SW480 (cell line): ENCODE results near the gene RBP3.
"Not testable (repeated sequence)": the region's sequence is repeated elsewhere in the genome, so short reads cannot be mapped to it uniquely, and the experiment has no call there.

Experiments used
- DNase-seq: peaks from one replicate; pipeline ENCODE4 v3.0.0-alpha.2; 2016; ENCODE audit warnings: low spot score

The RBP3 gene

DNA sequence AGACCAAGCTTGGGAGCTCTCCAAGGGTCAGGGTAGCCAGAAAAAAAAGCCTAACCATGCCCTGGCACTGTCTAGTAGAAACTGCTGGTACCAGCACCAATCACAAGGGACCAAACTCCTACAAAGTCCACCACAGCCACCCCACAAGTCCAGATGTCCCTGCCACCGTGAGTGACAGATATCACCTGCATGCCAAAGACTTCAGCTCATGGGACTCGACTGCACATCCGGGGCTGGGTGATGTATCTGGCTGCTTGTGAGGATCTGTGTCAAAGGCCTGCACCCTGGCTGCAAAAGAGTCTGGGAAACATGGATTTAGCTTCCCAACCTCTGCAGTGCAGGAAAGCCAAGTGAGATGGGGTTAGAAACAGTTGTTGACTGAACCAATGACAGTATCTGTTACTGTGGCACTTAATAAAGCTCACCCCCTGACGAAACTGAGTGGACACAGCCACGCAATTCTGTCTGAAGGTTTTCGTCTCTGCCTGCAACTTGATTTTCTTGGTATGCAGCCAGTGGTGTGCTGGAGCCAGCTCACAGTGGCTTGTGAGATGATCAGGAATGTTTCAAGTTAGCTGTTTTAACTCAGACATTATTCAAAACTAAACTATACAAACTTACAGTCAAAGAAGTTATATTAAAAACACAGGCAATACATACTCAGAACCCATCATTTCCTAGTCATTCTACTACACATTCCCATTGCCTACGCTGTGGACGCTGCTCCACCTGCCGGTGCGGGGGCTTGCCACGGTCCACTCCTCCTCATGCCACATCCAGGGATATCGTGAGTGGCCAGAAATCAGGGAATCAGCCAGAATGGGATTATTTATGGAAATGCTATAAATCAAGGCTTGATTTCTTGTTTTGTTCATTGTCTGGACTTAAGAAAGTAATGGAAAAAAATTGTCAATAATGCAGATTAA is 26.7 kb downstream of the RBP3 start:
- no peak for DNase-seq

DNA sequence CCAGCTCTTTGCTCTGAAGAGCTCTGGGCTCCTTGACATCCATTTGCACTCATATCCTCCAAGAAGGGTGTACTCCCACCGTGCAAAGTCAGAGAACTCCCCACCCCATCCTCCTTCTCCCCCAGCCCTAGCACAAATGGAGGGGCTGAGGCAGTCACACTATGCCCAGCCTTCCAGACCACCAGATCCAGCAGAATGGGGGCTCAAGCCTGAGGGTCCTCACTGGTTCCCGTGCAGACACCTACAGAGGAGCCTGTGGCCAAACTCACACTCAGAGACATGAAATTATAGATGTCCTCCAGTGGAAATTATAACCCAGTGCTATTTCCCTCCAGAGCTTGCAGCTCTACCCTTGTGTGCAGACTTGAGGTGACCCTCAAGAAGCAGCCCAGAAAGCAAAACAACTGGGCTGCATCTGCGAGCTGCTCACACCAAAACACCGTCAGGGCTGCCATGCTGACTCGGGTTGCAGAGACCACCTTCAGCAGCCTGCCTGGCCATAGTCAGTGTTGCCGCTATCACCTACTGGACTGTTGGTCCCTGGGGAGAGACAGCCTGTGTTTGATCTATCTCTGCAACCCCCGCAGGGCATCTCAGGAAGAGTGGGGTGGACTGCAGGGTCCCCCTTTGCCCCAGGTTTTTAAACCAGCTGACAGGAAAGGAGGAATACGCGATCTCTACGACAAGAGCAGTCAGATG is 28.5 kb downstream of the RBP3 start:
- no peak for DNase-seq

- no peak for DNase-seq
Measured at GRCh38 chr10:47378183-47378510, 30.0 kb downstream of the RBP3 start.

GRCh38 chr10:47378606-47379444 is 30.7 kb downstream of the RBP3 start:
- no peak for DNase-seq

DNA sequence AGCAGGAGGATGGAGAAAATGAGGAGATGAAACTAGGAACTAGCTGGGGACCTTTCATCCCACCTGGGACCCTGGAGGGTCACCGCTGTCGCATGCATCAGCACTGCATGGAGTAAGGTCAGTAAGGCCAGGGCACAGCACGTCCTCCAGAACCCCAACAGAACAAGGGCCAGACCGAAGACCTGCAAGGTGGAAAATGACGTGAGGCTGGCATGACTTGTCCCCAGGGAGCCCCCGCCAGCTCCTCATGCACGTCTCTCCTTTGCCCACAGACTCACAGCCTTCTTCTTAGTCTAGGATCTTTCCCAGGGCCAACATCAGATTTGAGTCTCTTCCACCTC is 31.3 kb downstream of the RBP3 start:
- no peak for DNase-seq

- DNase-seq = no peak
Measured at GRCh38 chr10:47379901-47380300, 31.7 kb downstream of the RBP3 start.

DNA sequence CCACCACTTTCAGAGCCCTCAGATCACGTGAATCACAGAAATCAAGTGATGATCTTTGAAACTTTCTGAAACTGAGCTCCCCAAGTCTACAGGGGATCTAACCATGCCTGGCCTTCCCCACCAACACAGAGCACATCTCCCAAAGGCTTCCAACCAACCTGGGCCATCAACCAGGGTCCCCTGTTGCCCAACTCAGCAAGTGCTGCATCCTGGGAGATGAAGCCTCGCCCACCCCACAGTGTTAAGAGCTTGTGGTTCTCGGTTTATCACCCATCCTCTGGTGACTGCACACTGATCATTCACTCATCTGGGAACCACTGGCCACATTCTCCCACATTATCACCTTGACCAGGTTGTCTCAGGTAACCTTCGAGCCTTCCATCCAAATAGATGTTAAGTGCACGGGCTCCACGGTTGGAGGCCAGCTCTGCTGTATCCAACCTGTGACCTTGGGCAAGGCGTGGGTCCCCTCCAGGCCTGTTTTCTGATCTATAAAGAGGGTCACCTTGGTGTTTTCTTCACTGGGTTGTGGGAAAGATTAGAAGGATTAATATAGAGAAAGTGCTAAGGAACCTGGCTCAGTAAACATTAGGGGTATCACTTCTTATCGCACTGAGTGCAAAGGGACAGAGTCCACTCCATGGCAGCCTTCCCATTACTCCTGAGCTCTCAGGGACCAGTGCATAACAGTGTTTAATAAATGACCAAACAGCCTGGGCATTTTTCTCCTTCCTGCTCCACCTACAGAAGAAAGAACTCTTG is 32.4 kb downstream of the RBP3 start:
- DNase-seq = no peak

- no peak for DNase-seq
Measured at GRCh38 chr10:47381103-47381395, 32.9 kb downstream of the RBP3 start.

DNA sequence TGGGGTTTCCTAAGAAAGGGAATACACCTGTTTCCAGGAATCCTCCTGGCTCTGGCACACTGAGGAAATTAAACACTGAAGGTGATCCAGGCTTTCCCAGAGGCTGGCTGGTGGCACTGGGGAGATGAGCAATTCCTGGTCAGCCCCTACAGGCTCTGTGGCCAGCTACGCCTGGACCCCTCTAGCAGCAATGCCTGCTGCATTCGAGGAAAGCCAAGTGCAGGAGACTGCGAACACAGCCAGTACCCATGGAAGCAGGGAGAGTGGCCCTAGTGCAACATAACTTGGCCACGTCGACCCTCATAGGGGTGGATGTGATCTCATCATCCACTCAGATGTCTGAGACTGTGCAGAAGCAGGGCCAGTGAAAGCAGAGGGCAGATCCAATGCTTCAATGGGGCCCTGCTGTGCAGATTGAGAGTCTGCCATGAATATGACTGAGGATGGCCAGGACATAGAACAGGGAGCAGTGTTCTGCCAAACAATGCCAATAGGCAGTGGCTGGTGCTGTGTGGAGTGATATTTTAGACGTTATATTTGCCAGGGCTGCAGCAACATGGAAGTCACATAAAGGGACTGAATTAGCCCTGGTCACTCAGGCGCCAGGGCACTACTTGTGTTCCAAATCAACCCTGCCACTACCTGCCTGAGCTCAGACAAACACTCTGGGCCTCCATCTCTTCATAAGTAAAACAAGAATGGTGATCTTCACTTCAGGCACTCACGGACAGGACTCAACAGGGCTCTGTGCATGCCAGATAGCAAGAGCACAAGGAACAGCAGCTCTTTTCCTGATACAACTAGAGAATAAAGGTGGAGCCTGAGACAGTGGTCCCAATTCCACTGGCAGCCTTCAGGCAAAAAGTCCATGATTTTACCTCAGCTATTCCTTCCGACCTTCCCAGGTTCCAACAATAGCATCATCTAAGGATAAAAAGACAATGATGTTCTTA is 33.5 kb downstream of the RBP3 start:
- DNase-seq = no peak

DNA sequence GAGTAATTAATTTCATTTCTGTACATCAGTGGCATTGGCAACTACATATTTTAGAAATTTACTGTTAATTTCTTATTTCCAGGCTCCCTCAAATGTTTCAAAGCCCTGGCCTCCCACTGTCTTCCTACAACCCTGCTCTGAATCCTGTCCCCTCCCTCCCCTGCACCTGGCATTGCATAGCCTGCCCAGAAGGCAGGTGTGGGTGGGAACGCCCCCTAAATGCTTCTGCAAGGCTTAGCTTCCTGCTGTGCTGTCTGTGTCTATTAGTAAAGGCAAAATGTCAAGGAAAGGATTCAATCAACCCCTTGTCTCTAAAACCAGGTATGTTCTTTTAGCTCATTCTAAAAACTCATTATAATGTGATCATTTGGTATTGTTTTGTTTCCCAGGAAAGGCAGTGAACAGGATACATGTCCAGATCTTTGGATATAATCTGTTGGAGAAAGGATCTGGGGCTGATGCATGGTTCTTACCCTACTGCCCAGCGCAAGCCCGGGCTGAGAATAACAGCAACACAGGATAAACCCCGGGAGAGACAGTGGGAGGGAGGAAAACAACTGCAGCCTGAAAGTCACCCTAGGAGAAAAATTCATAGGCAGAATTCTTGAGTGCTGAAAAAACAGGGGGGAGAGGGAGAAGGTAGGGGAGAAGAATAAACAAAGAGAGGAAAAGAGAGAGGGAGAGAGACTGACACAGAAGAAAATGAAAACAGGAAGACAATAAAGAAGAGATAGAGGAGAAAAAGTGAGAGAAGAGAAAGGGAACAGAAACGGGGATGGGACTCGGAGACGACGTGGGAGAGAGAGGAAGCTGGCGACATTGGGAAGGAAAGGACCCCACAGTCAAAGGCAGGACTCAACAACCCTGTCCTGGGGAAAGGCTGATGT is 35.3 kb downstream of the RBP3 start:
- DNase-seq = peak; percentile 63

GRCh38 chr10:47384148-47384921 is 36.2 kb downstream of the RBP3 start, which contains the start of gene ZNF488:
Gene ZNF488, minus strand, starts transcription at chr10:47384293. Its CDS starts 15,464 bp downstream, at chr10:47368829.
- peak; percentile 79 for DNase-seq

DNA sequence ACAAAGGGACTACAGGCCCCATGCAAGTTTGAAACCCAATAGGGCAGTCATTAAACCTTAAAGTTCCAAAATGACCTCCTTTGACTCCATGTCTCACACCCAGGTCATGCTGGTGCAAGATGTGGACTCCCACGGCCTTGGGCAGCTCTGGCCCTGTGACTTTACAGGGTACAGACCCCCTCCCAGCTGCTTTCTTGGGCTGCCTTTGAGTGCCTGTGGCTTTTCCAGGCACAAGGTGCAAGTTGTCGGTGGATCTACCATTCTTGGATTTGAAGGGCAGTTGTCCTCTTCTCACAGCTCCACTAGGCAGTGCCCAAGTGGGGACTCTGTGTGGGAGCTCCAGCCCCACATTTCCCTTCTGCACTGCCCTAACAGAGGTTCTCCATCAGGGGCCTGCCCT is 37.9 kb downstream of the RBP3 start:
- not testable (repeated sequence) for DNase-seq

DNA sequence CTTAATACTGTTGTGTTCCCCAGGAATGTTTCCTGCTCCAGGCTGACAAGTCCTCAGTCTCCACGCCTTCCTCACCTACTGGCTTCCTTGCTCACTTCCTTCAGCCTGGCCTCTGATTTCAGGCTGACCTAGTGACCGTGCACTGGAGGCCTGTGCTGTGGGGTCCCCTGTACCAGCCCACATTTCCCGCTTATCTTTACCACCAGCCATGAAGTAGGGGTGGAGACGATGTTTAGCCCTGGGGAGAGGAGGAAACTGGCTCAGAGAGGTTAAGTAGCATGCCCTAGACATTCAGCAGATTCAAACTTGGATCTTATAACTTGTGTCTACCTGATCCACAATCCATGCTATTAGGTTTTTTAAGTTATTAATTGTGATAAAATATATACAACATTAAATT is 40.7 kb downstream of the RBP3 start:
- no peak for DNase-seq

DNA sequence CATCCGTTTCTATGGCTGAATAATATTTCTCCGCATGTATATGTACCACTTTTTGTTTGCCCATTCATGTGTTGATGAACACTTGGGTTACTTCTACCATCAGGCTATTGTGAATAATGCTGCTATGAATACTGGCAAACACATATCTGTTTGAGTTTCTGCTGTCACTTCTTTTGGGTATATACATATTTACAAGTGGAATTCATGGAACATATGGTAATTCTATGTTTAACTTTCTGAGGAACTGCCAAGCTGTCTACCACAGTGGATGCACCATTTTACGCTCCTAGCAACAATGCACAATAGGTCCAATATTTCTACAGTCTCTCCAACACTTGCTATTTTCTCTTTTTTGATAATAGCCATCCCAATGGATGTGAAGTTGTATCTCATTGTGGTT is 41.5 kb downstream of the RBP3 start:
- no peak for DNase-seq

GRCh38 chr10:47396311-47396717 is 48.2 kb downstream of the RBP3 start:
- DNase-seq = no peak

DNA sequence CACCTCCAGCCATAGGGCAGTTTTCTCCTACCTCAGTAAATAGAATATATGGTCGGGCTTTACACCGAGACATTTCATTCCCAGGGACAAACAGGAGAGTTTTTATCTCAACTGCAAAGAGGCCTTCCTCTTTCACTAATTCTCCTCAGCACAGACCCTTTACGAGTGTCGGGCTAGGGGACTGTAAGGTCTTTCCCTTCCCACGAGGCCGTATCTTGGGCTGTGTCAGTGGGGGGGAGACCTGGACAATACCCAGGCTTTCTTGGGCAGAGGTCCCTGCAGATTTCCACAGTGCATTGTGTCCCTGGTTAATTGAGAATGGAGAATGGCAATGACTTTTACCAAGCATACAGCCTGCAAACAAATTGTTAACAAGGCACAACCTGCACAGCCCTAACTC is 49.1 kb downstream of the RBP3 start:
- no peak for DNase-seq

GRCh38 chr10:47400251-47400650 is 52.1 kb downstream of the RBP3 start:
- DNase-seq = no peak

DNA sequence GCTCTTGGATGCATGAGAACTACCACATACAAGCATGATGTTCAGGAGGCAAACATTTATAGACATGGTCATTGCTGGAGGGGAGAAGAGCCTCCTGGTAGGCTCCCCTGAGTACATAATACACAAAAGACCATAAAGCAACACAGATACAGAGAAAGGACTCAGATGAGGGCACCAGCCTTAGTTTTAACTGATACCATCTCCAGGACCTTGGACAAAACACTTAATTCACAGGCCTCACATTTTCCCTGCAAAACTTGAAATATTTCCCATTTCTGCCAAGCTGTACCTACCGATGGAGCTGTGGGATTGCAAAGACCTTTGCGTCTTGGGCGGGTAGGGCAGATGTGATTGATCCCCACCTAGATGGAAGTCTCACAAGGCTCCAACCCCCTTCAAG is 52.6 kb downstream of the RBP3 start:
- no peak for DNase-seq

DNA sequence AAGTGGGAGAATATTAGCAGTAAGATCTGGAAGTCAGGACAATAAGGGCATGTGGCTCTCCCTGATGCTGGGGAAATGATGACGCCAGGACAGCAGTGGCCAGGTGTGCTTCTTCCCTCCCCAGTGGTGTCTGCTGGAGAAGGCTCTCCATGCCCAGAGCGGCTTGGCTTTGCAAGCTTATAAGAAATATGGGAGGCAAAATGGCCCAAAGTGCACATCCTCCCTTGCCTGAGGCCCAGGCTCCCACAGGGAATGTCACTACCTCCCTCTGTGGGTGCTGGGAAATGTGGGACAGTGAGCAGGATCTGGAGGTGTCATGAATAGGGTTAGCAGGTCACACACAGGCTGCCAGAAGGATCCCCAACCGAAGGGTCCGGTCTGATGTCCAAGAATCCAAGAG is 53.0 kb downstream of the RBP3 start:
- DNase-seq = no peak
